Activated CD4-positive, CD25-positive, alpha-beta regulatory T cell treated with anti-CD3 and anti-CD28 coated beads, Interleukin-2, amount 50 U/mL, for 72 hours (primary cell): ENCODE results near the gene SGMS2.
A peak's percentile ranks its signal among the peaks of the same experiment; 100 is the strongest.
"Not testable (repeated sequence)": the region's sequence is repeated elsewhere in the genome, so short reads cannot be mapped to it uniquely, and the experiment has no call there.

ENCODE experiments used
- DNase-seq: peaks from one replicate; pipeline ENCODE4 v3.0.0; 2021

The SGMS2 gene

DNA sequence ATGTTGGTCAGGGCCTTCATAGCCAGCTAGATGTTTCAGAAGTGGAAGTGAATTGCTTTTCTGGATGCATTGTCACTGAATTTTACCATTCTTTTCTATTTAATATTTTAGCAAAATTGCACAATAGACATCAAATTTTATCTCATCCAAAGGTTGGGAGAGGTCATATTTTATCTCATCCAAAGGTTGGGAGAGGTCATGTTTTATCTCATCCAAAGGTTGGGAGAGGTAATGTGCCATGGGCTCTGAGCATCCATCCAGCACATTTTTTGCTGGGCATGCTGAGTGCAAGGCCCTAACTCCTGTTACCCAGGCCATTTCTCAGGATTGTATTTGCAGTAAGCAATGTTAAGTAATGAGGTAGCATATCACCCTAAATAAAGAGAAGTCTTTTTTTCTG lies 91.9 kb downstream of the SGMS2 start:
- no peak for DNase-seq

DNA sequence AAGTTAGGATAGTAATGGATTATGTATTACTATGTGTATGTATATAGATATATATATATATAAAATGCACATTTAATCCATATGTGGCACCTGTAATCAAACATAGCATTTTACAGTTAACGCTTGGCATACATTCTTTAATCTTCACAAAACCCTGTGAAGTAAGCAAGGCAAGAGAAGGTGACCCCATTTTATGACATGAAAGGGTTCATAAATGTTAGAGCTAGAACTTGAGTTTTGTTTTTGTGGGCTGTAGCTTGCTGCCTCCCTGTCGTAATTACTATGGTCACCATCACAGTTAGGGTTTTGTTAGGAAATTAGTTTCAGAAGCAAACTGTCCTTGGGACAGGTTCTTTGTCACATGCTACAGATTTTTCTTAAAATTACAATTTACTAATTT lies 92.8 kb downstream of the SGMS2 start:
- no peak for DNase-seq

DNA sequence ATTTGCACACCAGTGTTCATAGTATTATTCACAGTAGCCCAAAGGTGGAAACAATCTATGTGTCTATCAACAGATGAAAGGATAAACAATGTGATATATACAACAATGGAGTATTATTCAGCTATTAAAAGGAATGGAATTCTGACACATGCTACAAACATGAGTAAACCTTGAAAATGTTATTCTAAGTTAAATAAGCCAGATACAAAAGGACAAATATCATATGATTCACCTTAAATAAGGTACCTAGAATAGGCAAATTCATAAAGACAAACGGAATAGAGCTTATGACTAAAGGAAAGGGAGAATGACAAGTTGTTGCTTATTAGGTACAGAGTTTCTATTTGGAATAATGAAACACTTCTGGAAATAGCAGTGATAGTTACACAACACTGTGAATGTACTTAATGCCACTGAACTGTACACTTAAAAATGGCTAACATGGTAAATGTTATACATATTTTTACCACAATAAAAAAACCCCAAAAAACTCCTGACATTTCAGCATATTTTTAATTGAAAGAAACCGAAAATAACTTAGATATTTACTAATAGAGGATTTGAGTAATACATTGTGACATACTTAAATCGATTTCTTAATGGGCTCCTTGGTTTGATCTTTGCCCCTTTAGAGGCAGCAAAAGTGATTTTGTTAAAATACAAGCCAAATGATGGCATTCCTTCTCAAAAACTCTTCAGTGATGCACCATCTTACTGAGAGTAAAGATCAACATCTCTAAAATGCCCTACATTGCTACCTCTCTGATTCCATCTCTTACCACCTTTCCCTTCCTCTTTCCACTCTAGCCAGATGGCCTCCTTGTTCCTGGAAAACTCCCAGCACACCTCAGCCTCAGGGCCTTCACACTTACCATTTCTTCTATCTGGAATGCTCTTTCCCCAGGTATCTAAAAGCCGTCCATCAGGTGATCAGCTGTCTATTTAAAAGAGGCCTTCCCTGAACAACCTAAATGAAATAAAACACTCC lies 98.0 kb downstream of the SGMS2 start:
- no peak for DNase-seq

DNA sequence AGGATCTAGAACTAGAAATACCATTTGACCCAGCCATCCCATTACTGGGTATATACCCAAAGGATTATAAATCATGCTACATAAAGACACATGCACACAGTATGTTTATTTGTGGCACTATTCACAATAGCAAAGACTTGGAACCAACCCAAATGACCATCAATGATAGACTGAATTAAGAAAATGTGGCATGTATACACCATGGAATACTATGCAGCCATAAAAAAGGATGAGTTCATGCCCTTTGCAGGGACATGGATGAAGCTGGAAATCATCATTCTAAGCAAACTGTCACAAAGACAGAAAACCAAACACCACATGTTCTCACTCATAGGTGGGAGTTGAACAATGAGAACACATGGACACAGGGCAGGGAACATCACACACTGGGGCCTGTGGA lies 101.0 kb downstream of the SGMS2 start:
- not testable (repeated sequence) for DNase-seq

DNA sequence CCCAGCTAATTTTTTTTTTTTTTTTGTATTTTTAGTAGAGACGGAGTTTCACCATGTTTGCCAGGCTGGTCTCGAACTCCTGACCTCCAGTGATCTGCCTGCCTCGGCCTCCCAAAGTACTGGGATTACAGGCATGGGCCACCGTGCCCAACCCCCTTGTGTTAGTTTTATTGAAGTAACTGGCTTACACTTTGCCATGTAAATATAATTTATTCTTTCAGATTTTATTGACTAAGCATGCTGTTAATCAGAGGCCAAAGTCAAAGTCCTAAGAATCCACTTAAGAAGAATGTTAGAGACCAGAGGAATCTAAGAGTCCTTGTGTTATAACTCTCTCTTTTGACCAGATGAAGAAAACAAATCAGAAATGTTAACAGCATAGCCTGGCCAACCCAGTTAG lies 102.1 kb downstream of the SGMS2 start:
- DNase-seq = not testable (repeated sequence)

DNA sequence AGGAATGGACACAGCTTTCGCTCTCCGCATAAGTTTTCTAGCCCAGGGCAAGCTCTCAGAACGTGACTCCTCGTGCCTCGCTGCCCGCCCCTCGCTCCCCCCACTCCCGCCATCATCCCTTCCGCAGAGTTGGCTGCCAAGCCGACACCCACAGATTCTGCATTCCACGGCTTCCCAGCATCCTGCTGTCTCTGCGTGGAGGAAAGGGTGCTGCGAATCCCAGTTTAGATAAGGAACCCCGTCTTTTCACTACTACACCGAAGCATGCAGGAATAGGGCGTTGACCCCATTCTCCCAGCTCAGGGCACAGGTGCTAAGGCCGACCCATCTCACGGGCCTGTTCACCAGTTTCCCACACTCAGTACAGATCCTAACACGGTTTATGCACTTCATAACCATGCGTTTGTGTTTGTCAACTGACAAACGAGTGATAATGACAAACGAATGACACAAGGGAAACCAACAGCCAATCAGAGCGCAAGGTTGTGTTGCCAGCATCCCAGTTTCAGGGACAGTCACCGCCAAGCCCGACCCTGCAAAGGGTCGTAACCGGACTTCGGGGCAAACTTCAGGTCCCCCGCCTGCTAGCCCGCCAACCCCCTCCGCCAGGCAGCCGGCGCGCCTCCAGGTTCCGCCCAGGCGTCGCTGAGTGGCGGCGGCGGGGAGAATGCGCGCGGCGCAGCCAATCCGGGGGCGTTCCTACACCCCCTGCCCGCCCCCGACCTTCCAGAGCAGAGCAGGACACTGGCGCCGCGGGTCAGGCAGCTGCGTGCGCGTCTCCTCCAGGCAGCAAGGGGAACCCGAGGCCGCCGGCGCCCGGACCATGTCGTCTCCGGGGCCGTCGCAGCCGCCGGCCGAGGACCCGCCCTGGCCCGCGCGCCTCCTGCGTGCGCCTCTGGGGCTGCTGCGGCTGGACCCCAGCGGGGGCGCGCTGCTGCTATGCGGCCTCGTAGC lies 106.4 kb downstream of the SGMS2 start, which contains the start of gene CYP2U1:
Gene CYP2U1 (plus strand): TSS at position 729 of the 954 bp plus-strand sequence. CDS start 95 bp downstream, at position 824.
- DNase-seq = peak; percentile 72

DNA sequence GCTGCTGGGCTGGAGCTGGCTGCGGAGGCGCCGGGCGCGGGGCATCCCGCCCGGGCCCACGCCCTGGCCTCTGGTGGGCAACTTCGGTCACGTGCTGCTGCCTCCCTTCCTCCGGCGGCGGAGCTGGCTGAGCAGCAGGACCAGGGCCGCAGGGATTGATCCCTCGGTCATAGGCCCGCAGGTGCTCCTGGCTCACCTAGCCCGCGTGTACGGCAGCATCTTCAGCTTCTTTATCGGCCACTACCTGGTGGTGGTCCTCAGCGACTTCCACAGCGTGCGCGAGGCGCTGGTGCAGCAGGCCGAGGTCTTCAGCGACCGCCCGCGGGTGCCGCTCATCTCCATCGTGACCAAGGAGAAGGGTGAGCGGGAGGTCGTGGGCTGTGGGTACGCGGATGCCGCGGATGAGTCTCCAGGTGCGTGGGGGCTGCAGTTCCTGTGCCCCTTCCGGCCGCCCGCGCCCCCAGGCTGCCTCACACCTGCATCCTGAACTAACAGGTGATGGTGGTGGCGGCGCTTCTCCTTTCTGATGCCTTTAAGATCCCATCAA lies 107.1 kb downstream of the SGMS2 start:
- DNase-seq = peak; percentile 36

DNA sequence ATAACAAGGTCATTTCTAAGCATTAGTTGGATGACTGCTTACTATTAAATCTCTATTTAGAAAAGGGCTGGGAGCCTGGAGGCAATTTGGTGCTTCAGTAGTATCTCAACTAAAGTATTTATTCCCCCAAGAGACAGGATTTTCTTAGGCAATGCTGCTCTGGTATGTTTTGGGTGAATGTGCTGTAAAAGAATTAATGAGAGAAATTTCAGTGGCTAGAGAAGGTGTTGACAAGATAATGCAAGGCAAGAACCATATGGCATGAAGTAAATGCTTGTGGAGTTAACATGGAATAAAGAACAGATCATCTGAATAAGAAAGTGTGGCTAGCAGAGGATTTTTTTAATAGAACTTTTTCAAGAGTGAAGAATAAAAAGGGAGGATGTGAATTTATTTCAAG lies 110.5 kb downstream of the SGMS2 start:
- no peak for DNase-seq

DNA sequence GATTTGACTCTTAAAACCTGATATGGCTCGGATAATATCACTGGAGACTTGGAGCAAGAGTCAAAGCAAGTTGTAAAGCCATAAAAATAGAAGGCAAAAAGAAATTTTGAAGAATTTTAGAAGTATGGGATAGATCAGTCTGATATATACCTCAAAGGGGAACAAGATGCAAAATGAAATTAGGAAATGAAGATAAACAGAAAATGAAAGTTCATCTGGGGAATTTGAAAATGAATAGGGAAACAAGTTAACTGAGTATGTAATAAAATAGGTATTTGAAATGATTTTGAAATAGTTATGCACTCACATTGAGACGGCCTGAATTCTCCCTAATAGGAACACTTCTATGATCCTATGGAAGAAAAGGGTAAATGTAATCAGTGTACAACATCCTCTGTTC lies 112.3 kb downstream of the SGMS2 start:
- DNase-seq = no peak

DNA sequence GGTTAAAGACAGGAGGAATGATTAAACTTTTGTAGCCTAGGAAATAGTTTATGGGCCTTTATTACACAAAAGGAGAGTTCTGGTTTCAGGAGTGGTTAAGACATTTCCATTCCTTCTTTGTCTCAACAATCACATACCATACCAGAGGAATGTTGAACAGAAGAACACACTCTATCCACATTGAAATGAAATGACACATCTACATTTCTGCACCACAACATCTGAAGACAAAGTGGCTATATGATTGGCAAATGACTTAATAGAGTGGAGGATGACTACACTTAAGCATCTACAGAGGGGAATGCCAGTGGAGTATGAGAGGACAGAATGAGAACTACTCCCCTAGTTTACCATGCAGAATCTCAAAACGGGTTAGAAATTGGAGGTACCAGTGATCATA lies 114.6 kb downstream of the SGMS2 start:
- DNase-seq = no peak

DNA sequence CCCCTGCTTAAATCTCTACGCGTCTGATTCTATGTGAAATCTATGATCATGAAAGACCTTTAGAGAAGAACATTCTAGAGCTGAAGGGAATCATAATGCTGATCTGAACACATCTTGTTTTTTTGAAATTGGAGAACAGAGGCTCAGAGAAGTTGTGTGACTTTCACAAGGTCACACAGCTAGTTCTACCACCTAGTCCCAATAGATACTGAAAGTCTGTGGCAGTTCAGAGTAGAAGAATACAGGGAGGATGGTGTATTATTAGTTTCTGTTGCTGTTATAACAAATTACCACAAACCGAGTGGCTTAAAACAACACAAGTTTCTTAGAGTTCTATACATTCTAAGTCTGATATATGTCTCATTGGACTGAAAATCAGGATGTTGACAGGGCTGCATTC lies 121.1 kb downstream of the SGMS2 start:
- no peak for DNase-seq

DNA sequence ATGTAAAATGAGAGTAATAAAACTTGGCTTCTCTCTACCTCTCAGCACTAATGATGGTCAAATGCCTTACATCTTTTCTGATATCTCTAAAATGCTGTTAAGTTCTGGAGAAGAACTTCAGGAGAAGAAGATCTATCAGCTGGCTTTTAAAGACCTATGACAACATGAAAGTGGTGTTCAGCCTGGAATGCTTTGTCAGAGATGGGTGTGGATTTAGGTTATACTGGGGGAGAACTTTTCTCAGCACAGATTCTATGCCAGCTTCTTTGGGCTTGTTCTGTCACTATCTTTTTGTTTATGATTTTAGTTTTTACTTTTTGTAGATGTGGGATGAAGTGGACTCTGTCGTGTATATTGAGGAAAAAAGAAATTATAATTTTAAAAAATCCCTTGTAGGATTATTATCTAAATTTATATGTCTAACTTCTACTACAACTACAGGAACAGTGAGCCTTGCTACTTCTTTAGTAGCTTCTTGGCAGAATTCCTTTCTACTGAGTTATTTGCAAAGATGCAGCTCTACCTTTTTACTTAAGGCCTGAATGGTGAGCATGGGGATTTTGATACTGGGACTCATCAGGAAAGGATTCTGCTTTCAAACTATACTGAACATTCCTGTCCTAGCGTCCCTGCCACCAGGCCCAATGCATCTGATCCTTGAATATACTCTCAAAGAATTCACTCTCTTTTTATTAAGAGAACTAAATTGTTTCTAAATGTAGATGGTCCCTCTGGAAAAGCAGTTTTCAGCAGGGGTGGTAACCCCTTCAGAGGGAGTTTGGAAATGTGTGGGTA lies 126.2 kb downstream of the SGMS2 start:
- DNase-seq = no peak

DNA sequence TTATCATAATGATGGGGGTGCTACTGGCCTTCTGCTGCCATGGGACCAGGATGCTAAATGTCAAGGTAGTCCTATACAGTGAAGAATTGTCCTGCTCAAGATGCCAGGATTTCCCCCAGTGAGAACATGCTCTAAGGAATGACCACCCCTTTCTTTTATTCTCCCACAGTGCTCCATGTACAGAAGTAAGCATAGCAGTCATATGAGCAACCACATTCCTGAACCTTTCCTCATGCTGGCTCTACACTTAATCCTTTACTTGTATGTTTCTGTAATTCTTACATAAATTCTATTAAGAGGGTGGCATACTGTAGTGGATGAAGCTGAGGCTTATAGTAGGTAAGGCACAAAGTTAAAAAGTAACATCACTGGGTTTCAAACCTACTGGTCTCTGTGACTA lies 126.8 kb downstream of the SGMS2 start:
- no peak for DNase-seq

DNA sequence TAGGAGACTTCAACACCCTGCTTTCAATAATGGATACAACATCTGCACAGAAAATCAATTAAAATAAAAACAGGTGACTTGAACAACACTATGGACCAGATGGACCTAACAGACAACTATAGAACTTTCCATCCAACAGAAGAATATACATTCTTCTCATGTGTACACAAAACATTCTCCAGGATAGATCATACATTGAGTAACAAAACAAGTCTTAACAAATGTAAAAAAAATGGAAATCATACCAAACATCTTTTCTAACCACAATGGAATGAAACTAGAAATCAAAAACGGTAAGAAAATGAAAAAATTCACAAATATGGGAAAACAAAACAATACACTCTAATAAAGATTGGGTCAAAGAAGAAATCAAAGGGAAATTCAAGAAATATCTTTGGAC lies 131.3 kb downstream of the SGMS2 start:
- DNase-seq = no peak
